ENCODE data around the gene DNASE1L1.
"Not testable (repeated sequence)": the region's sequence is repeated elsewhere in the genome, so short reads cannot be mapped to it uniquely, and the experiment has no call there.

The DNASE1L1 gene

DNA sequence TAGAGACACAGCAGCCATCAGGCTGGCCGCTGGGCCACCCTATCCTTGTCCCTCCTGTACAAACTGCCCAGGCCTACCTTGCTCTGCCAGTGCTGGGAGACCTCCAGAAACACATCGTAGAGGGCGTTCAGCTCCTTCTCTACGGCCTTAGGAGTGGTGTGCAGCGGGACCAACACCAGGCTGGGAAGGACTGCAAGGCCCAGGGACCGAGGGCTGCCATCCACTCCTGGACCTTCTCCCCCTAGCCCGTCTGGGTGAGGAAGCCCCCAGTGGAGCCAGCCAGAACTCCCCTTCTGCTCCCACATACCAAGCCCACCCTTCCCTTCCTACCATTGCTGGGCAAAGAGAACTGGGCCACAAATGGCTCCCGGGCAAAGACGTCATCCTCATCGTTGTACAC, 5.9 kb downstream of the DNASE1L1 start:
- no peak for DNase-seq

DNA sequence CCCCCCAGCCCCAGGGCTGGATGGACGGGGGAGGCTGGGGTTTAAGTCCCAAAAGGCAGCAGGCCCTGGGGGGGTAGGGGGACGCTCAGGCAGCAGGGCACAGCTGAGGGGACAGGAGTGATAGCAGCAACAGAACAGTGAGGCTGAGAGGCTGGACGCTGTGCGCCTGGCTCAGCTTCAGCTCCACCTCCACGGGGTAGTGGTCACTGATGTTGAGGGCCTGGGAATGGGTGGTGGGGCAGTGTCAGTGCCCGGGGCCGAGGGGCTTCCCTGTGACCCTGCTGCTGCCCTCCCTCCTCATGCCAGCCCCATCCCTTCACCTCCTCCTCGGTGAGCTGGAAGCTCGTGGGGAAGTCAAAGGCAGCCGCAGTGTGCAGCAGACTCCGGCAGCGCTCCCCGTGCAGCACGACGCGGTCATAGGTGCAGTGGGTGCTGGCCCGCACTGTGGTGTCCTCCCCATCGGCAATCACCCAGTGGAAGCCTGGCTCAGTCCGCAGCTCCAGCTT, 6.4 kb downstream of the DNASE1L1 start:
- no peak for DNase-seq

DNA sequence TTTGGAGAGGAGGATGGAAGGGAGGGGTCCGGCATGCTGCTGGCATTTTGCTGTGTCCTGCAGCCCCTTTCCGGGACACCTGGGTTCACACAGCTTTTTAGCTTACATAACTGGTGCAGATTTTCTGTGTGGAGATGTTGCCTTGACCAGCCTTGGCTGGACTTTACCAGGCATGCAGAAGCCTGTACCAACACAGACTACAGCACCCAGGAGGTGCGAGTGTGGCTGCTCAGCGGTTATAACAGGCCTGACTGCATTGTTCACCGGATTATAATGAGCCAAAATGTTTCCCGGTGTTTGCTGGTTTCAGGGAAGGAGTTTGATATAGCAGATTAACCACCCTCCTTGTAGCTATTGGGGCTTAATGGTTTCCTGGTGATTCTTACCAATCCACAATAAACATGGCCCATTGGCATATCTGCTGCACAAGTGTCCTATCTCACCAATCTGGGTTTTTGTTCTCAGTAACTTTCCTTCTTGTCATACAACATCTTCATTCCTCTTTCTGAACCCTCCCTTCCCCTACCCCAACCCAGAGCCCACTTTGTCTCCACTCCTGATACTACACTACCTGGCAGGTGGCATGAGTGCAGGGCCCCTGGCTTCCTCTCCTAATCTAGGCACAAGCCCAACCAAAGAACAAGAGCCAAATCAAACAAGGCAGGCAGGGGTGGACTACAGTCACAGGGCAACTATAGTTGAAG, 7.0 kb downstream of the DNASE1L1 start:
- no peak for DNase-seq

DNA sequence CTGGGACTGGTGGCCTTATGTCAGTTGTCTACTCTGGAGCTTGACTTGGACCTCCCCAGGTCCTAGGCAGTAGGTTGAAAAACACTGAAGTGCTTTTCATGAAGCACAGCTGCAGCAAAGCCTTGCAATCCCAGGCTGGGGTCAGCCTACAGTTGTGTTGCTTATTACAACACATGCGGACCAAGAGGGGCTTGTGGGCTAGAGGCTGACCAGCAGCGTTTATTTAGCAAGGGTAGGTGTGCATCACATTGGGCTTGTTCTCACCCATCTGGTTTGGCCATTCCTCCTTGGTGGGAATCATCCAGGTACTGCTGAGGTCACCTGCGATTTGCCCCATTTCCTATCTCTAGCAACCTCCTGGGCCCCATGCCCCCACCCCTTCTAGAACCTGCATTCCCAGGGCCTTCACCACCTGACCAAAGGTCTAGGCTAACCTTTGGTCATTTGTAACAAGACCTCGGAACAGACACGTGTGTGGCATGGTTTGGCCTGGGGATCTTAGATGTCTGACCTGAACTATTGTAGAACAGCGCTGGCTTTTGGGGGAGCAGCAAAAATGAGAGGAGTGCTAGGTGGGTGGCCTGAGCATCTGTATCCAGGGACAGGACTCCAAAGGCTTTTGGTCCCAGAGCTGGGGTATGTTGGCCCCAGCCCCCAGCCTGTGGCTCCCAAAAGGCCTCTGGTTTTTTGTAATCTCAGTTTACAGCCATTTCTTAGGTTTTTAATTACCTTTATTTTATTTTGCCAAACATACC, 7.8 kb downstream of the DNASE1L1 start:
- no peak for DNase-seq

DNA sequence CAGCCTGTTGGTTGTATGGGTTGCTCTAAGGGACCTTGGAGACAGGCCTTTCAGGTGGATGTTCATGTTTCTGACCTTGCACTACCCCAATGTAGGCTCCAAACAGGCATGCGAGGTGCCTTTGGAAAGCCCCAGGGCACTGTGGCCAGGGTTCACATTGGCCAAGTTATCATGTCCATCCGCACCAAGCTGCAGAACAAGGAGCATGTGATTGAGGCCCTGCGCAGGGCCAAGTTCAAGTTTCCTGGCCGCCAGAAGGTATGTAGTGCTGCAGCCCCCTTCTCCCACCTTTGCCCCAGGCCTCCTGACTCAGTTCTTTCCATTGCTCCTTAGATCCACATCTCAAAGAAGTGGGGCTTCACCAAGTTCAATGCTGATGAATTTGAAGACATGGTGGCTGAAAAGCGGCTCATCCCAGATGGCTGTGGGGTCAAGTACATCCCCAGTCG, 8.7 kb downstream of the DNASE1L1 start:
- not testable (repeated sequence) for DNase-seq

DNA sequence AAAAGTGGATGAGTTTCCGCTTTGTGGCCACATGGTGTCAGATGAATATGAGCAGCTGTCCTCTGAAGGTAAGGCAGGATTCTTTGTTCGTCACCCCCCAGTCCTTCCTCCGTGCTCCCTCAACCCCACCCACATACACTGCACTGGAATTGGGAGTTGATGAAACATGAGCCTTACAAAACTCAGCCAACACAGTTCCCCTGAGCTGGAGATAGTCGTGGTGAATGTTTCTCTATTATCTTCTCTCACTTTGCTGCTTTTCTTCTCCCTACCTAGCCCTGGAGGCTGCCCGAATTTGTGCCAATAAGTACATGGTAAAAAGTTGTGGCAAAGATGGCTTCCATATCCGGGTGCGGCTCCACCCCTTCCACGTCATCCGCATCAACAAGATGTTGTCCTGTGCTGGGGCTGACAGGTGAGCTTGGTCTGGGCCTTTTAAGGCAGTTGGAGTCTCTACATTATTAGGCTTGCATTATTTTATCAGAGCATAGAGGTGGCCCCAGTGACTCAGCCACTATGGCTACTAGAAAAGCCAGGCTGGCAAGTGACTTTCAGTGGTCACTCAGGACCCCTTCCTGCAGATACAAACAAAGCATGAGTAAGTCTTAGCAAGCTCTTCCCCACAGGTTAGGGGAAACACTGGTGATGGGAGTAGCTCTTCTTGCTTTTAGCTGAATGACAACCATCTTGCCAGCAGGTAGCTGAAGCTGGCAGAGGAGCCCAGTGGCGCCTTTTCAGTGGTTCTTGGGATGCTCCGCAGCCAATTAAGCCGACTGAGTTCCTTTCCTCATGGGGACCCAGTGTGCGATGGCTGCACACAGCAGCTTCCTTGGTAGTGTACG, 9.3 kb downstream of the DNASE1L1 start:
- DNase-seq = peak in 1 of 2 donors; percentile 2

DNA sequence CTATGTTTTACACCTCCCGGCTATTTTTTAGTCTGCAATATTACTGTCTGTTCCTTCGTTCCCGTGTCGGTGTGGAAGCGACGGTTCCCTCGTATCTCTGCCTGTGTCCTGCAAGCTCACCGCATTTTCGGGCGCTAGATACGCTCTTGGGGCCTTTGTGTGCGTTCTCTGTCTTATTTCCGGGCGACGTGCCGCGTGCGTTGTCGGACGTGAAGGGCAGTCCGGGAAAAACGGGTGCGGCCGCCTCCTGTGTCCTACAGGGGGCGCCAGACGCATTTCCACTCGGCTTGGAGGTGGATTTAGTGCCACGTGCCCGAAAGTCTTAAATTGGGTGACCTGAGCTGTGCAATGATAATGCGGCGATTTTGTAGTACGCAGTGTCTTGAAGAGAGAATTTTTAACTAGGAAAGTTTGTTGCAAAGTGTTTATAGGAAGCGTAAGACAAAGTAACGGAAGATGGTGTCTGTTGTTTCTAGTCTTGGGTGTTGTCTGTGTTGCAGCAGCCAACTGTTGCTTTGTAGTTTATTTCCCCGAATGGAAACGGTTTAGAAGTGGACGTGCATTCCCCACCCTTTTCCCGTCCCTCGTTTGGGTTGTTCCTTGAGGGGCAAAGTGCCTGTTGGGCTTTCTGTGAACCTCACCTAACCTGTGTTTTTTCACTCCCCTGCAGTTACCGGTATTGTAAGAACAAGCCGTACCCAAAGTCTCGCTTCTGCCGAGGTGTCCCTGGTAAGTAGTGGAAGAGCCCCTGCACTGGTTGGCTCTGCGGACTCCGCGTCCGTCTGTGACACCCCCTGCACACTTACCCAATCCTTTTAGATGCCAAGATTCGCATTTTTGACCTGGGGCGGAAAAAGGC, 10.2 kb downstream of the DNASE1L1 start:
- DNase-seq = peak; percentile 66 to 81

DNA sequence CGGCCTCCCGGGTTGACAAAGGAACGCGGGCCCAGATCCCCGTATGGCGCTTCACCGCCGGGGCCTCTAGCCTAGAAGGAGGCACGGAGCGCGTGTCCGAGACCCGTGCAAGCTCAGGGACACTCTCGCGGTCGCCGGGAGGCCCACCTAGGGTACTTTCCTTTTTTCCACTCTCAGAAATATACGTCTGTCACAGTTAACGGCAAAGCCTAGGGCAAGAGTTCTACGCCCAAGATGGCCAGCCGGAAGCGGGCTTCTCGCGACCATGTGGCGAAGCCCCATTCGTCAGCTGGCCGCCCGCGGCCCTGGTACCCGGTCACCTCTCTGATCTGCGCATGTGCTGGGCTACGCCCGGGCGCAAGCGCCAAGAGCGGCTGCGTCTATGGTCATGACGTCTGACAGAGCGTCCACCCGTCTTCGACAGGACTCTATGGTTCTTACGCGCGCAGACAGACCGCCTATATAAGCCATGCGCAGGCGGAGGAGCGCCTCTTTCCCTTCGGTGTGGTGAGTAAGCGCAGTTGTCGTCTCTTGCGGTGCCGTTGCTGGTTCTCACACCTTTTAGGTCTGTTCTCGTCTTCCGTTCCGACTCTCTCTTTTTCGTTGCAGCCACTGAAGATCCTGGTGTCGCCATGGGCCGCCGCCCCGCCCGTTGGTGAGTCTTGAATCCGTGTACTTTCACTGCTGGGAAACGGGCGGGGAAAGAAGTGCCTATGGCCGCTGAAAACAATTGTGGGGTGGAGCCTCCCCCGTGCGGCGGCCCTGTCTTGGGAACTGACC, 11.0 kb downstream of the DNASE1L1 start, which contains the start of gene RPL10:
RPL10 (plus strand) TSS at position 490 of the 780 bp plus-strand sequence; CDS start at position 633, 143 bp downstream.
- peak; percentile 89 to 93 for DNase-seq

DNA sequence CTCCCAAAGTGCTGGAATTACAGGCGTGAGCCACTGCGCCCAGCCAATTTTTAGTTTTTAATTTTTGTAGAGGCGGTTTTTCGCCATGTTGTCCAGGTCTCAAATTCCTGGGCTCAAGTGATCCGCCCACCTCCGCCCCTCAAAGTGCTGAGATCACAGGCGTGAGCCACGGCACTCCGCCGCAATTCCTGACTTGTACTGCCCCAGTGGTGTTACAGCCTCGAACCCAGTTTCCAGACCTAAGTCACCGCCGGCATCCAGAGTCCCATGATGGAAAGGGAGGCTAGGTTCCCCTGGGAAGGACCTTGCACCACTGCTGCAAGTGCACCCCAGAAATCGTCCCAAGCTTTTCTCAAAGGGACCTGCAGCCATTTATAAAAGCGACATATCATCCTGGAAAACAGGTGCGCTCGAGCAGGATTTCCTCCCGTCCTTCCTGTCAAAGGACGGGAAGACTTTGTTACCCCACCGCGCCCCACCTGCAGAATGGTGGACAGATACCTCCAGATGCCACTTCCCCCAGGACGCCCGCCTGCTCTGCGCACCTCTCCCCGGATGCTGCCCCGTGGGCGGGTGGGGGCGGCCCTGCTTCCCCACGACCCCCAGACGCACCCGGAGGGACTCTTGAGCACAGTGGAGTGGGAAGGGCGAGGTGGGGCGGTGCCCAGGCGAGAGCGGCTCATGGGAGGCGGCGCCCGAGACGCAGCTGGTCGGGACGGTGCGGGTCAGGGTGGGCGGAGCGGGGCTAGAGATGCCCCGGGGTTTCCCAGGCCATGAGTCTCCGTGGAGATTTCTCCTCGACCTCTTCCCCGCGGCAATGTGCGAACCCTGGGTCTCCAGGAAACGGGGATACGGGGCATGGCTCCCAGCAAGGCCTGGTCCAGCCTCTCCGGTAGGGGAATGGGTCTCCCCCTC, 11.8 kb downstream of the DNASE1L1 start:
- peak; percentile 63 to 75 for DNase-seq

DNA sequence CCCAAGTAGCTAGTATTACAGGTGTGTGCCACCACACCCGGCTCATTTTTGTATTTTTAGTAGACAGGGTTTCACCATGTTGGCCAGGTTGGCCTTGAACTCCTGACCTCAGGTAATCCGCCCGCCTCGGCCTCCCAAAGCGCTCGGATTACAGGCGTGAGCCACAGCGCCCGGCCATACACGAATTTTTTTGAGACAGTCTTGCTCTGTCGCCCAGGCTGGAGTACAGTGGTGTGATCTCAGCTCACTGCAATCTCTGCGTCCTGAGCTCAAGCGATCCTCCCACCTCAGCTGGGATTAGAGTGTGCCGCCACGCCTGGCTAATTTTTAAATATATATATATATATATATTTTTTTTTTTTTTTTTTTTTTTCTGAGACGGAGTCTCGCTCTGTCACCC, 12.7 kb downstream of the DNASE1L1 start:
- DNase-seq = not testable (repeated sequence)

DNA sequence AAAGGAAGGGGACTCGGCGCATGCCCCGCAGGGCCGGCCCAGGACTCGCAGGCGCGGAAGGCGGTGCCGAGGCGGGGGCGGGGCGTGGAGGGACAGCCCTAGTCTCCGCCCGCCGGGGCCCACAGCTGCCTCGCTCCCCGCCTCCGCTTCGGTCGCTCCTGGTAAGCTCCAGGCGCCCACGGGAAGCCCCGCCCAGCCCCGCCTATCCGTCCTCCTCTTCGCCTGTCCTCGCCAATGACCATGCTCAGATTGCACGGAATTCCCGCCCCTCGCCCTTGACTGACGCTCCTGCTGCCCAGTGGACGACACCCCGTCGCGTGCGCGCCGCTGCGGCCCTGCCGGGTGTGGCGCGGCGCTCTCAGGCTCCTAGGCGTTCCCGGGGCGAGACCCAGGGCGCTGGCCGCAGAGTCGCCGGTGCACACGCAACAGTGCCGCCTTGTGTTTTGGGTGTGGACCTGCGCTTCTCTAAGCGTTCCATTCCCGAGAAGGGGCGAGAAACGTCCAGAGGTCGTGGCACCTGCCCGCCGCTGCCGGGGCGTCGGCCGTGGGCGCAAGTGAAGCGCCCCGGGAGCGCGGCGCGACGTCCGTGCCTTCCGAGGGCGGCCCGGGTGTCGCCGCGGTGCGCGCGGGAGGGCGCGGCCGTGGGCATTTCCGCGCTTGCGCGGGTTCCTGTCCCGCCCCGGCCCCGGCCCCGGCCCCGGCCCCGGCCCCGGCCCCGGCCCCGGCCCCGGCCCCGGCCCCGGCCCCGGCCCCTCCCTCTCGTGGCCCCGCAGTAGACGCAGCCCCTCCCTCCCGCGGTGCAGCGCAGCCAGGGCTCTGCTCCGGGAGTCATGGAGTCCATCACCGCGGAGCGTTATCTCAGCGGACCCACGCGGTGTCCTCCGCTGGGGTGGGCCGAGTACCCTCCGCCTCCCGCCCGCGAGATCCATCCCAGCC, 19.0 kb downstream of the DNASE1L1 start:
- DNase-seq = not testable (repeated sequence)

DNA sequence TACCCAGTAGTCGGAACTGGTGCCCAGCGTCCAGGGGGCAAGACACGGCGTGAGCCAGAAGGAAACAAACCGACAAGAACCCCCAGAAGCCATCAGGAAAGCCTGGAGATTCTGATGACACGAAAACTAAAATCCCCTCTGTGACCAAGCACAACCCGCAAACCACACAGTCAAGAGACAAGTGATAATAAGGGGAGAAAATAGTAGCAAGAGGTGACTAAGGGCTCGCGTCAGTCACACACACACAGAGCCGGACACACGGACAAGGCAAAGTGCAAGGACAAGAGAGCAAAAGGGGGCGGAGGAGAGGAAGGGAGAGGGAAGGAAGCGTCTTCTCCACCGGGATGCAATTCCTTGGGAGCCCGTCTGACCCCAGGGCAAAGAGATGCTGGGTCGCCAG, 20.4 kb downstream of the DNASE1L1 start:
- DNase-seq = not testable (repeated sequence)

DNA sequence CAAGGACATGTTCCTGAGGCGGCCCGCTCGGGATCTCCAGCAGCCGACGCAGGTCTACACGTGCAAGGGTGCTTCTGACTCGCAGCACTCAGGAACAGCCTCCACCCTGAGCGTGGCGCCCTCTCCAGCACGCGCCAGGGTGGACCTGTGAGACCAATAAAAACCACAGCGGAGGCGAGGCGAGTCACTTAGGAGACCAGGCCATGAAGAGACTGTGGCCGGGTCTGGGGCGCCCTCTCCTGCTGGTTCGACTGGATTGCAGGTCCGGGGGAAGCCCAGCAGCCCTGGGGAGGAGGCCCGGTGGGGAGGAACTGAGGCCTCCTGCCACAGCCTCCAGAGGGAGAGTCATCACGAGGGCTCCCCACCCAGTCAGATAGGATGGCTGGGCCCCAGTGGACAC, 21.0 kb downstream of the DNASE1L1 start:
- not testable (repeated sequence) for DNase-seq

DNA sequence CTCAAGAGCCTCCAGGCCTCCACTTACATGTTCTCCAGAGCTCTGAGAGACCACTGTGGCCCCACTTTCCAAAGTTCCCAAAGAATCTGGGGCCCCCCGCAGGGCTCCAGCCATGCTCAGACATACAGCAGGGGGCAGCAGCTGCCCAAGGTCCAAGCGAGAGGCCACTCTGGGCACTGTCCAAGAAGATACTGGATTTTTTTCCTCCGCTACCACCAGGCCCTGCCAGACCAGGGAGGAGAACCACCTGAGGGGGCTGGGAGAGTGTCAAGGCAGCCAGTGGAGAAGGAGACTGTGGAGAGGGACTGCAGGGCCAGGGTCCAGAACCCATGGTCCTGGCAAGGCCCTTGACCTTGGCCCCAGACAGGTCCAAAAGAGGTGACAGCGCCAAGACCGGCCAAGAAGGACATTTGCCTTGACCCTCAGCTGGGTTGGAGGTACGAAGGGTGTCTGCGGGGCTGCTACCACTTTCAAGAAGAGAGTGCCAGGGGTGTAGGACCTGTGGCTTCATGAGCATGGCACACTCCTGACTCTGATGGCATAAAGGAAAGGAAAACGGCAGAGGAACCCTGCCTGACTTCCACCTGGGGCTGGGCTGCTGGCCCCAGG, 24.7 kb downstream of the DNASE1L1 start:
- peak in 1 of 2 donors; percentile 1 for DNase-seq

DNA sequence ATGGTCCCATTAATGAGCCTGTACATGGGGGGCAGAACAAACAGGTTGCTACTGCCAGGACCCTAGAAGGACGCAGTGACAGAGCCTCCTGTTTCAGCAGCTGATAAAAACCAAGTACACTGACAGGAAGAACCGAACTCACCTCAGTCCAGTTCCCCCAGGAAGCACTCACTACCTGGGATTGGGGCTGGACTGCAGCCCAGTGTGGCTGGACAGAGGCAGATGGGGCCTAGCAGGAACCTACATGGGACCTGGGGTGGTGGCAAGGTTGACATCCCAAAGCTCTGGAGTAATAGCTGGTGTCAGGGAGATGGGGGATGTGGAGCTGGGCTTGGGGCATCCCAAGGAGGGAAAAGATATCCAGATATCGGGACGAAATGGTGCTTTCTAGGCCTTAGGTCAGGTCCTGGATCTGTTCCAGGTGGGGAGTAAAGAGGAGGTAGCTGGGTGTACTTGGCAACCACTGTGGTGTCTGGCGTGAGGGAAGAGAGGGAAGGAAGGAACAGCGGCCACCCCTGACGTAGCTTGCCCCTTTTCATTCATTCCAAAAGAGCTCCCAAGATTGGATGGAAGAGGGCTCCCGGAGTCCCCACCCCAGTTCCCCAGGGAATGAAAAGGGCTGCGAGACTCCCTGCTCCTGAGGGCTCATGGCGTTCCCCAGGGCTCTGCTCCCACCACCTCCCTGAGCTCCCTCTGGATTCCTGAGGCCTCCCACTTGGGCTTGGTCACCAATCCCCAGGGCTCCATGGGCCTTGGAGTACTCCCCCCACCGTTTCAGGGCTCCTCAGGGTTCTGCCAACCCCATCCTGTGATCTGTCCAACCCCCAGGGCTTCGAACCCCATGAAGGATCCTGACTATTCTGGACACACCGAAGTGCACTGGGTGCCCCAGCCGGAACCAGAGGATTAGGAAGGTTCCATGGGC, 25.4 kb downstream of the DNASE1L1 start:
- no peak for DNase-seq

DNA sequence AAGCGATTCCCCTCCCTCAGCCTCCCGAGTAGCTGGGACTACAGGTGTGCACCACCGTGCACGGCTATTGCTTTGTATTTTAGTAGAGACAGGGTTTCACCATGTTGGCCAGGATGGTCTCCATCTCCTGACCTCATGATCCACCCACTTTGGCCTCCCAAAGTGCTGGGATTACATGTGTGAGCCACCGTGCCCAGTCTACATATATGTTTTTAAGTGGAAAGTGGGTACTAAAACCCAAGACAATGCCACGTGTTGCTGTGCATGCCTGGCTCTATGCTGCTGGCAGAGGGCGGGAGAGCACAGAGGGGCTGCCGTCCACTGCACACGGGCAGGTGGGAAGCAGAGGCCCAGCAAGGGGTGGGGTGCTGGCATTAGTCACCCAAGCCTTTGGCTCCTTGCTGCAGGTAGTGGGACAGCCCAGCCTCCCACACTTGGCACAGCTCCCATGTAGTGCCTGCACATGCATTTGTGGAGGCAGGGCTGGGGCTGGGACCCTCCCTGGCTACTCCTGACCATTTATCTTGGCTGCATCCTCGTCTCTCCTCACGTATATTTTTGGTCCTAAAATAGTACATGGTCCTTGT, 26.5 kb downstream of the DNASE1L1 start:
- DNase-seq = no peak

DNA sequence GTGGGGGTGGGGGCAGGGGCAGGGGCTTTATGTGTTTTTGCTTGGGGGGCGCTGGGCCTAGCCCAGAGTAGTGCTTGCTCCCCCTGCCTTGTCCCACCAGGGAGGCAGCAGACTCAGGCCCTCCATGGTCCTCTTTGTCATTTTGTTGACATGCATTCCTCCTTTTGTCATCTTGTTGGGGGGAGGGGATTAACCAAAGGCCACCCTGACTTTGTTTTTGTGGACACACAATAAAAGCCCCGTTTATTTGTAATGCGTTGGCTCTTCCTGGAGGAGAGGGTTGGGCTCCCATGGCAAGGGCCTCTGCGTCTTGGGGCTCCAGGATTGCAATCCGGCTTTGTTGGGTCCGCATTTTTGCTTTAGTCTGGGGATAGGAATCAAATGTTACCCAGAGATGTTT, 27.8 kb downstream of the DNASE1L1 start:
- no peak for DNase-seq
